MCF 10A (cell line): ENCODE measurements around the gene PRXL2A. TPM values are rescaled to one million over a fixed set of nuclear protein-coding genes. Genes with fewer than 3 reads are reported as not detected.

Source experiments
- BruUV-seq: library from RNA; stranded (reverse); fragments of 400-500 nt; replicated peaks from 2 replicates; lab custom pipeline; 2021; lab: Mats Ljungman, UMichigan
- CTCF ChIA-PET: fragments of 300-600 bp; sonication (Branson Sonifier 250); formaldehyde crosslinking; extraction: SDS; loops from one replicate; lab custom pipeline; 2021; ENCODE audit warnings: antibody characterized with exemption, inconsistent platforms; lab: Yijun Ruan, JAX
- POLR2A ChIA-PET: fragments of 300-600, 350-650 bp; sonication (Branson Sonifier 250); formaldehyde crosslinking; extraction: SDS; loops from one replicate; lab custom pipeline; 2020; ENCODE audit warnings: antibody characterized with exemption, inconsistent platforms; lab: Yijun Ruan, JAX
- DNase-seq: peaks from one replicate; pipeline ENCODE4 v3.0.0-alpha.2; 2018; ENCODE audit not compliant: unreplicated experiment
- H3K27ac Mint-ChIP-seq: one replicate; pipeline ENCODE4 v1.8.0; 2022; ENCODE audit warnings: mild to moderate bottlenecking, low read depth, mixed read lengths; ENCODE audit not compliant: unreplicated experiment
- H3K27me3 Mint-ChIP-seq: one replicate; pipeline ENCODE4 v1.8.0; 2022; ENCODE audit warnings: mixed read lengths; ENCODE audit not compliant: insufficient read depth, unreplicated experiment
- H3K36me3 Mint-ChIP-seq: one replicate; pipeline ENCODE4 v1.8.0; 2022; ENCODE audit warnings: mild to moderate bottlenecking, moderate library complexity, mixed read lengths; ENCODE audit not compliant: insufficient read depth, unreplicated experiment
- H3K4me1 Mint-ChIP-seq: one replicate; pipeline ENCODE4 v1.8.0; 2022; ENCODE audit warnings: mixed read lengths; ENCODE audit not compliant: insufficient read depth, unreplicated experiment
- H3K4me3 Mint-ChIP-seq: one replicate; pipeline ENCODE4 v1.8.0; 2022; ENCODE audit warnings: mild to moderate bottlenecking, moderate library complexity, mixed read lengths; ENCODE audit not compliant: unreplicated experiment
- H3K9me3 Mint-ChIP-seq: one replicate; pipeline ENCODE4 v1.8.0; 2022; ENCODE audit warnings: mixed read lengths; ENCODE audit not compliant: unreplicated experiment
- intact Hi-C: fragments of 100-400 bp; cut with micrococcal nuclease; formaldehyde crosslinking; loops from 2 replicates; pipeline ENCODE4 v1.14.1; 2022
- total RNA-seq: library from RNA; stranded (reverse); gene quantifications from 2 replicates; pipeline ENCODE4 v1.2.3, GENCODE V29; 2022
- TF ChIP-seq, protein P1 (sequence below): fragments of 200-600 bp; IDR thresholded peaks from one replicate; pipeline ENCODE4 v1.8.0; 2022; ENCODE audit warnings: antibody characterized with exemption, mild to moderate bottlenecking; ENCODE audit not compliant: unreplicated experiment

Gene PRXL2A
- total RNA-seq, 1 experiment from 2014 or later: 6.7 TPM

DNA sequence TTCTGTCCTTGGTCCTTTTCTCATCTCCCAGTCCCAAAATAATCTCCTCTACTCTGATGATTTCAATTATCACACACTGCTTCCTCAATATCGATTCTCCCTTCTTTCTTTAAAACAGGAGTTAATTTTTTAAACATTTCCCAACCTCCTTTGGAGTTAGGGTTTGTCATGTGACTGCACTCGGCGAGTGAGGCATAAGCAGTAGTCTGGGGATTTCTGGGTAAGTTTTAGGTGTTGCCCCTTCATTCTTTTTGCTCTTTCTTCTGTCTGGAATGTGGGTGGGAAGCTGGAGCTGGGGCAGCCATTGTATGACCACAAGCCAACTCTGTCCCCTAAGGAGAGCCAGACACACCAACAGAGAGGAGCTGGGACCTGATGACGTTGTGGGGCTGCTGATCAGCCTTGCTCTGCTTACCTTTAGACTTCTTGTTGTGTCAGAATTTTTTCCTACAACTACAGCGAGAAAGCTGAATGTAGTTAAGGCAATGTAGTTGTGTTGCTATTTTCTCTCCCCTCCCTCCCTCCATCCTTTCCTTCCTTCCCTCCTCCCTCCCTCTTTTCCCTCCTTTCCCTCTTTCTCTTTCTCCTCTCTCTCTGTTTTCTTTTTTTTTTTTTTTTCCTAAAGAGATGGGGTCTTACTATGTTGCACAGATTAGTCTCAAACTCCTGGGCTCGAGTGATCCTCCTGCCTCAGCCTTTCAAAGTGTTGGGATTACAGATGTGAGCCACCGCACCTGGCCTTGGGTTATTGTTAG is 39.3 kb downstream of the PRXL2A start:
- TF ChIP-seq, protein P1, sequence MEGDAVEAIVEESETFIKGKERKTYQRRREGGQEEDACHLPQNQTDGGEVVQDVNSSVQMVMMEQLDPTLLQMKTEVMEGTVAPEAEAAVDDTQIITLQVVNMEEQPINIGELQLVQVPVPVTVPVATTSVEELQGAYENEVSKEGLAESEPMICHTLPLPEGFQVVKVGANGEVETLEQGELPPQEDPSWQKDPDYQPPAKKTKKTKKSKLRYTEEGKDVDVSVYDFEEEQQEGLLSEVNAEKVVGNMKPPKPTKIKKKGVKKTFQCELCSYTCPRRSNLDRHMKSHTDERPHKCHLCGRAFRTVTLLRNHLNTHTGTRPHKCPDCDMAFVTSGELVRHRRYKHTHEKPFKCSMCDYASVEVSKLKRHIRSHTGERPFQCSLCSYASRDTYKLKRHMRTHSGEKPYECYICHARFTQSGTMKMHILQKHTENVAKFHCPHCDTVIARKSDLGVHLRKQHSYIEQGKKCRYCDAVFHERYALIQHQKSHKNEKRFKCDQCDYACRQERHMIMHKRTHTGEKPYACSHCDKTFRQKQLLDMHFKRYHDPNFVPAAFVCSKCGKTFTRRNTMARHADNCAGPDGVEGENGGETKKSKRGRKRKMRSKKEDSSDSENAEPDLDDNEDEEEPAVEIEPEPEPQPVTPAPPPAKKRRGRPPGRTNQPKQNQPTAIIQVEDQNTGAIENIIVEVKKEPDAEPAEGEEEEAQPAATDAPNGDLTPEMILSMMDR: no peak
- no peak overlapping the region for H3K27ac Mint-ChIP-seq
- intact Hi-C loops: no loop called here
- ChIA-PET POLR2A (interaction anchor here (0.5 to 2.5 kb wide), 4 partner anchors 11 to 59 kb away, joined by 3 to 8 read pairs (median 4); no protein-coding TSS in a partner anchor), CTCF (interaction anchor here (0.5 to 33.7 kb wide), 3 partner anchors 16 to 1386 kb away, joined by 3 to 923 read pairs (median 3); no protein-coding TSS in a partner anchor)
- H3K4me3 Mint-ChIP-seq: no peak overlapping the region
- no peak for DNase-seq
- H3K4me1 Mint-ChIP-seq: peaks cover 10% of the 10 kb centered on the region
- H3K9me3 Mint-ChIP-seq: no peaks in the 10 kb centered on the region
- no peaks in the 10 kb centered on the region for H3K27me3 Mint-ChIP-seq
- peaks cover 13% of the 10 kb centered on the region for H3K36me3 Mint-ChIP-seq
- BruUV-seq: no TSS peak

DNA sequence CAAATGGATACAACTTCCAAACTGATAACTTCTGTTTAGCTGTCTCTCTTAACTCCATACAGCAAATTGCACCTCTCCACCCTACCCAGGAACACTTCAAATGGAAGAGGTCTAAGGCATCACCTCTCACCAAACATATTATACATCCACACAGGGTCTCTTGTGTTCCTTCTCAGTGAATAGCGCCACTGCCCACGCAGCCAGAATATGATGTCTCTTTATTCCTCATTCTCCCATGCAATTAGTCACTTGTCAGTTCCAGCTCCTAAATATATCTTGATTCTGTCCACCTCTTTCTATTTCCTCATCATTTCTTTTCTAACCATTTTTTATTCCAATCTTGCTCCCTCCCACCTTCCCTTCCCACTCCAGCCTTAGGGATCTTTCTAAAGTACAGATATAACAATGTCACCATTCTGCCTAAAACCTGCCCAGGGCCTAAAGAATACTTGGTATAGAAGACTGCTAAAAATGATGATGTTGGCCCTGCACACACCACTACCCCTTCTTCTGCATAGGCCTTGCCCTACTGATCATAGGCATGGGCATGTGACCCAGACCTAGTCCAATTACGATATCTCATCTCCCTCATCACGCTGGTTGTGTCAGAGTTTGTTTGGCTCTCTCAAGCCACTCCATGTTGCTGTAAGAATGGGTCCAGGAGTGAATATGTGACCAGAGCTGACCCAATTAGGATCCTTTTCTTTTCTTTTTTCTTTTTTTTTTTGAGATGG is 40.0 kb downstream of the PRXL2A start:
- Mint-ChIP-seq H3K27ac (no peak overlapping the region), H3K4me1 (peaks cover 10% of the 10 kb centered on the region), H3K27me3 (no peaks in the 10 kb centered on the region), H3K9me3 (no peaks in the 10 kb centered on the region), H3K4me3 (no peak overlapping the region), H3K36me3 (peaks cover 13% of the 10 kb centered on the region)
- ChIA-PET CTCF (interaction anchor here (0.5 to 33.7 kb wide), 3 partner anchors 17 to 1385 kb away, joined by 3 to 923 read pairs (median 3); no protein-coding TSS in a partner anchor), POLR2A (interaction anchor here (0.5 to 2.5 kb wide), 4 partner anchors 11 to 58 kb away, joined by 3 to 8 read pairs (median 4); no protein-coding TSS in a partner anchor)
- intact Hi-C loops: no loop called here
- TF ChIP-seq, protein P1: no peak
- DNase-seq: no peak
- no TSS peak for BruUV-seq

DNA sequence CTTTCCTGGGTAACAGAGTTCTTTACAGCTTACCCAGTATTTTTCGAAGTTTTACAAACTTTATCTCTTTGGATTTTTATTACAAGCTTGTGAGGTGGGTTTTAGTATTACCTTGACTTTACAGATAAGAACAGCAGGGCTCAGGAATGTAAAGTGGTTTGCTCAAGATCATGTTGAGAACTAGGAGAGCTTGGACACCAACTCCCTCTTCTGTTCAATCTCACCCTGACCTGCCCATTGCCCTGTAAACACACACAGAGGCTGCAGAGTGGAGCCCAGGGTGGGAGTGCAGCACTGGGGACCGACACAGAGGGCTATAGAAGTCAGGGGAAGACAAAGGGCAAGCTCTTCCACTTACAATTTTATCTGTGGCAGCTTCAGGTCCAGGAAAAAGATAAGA is 41.2 kb downstream of the PRXL2A start:
- Mint-ChIP-seq H3K4me3 (no peak overlapping the region), H3K27ac (no peak overlapping the region), H3K27me3 (no peaks in the 10 kb centered on the region), H3K4me1 (peaks cover 6% of the 10 kb centered on the region), H3K9me3 (no peaks in the 10 kb centered on the region), H3K36me3 (peaks cover 7% of the 10 kb centered on the region)
- POLR2A ChIA-PET: interaction anchor here (0.7 kb wide), 1 partner anchor 53 kb away, joined by 3 read pairs; no protein-coding TSS in a partner anchor
- TF ChIP-seq, protein P1: no peak
- CTCF ChIA-PET: interaction anchor here (0.6 to 33.7 kb wide), 6 partner anchors 25 to 213 kb away, joined by 3 to 923 read pairs (median 3); no protein-coding TSS in a partner anchor
- no peak for DNase-seq
- no TSS peak for BruUV-seq
- intact Hi-C loops: no loop called here

DNA sequence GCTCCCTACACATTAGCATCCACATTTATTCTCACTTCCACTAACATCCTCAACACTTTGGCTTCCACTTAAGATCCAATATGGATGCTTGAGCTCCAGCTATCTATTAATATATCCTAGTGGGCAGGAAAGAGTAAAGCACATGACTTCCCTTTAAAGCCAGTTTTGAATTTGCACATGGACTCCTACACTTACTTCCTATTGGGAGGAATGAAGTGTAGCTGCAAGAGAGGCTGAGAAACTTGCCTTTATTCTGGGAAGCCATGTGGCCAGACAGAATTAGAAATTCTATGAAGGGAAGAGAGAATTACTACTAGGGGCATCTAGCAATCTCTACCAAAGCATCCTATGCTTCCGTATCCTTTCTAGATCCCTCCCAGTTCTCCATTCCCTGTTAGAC is 42.8 kb downstream of the PRXL2A start:
- intact Hi-C loops: no loop called here
- no peak for DNase-seq
- H3K27me3 Mint-ChIP-seq: no peaks in the 10 kb centered on the region
- H3K4me1 Mint-ChIP-seq: peaks cover 12% of the 10 kb centered on the region
- H3K9me3 Mint-ChIP-seq: no peaks in the 10 kb centered on the region
- H3K27ac Mint-ChIP-seq: no peak overlapping the region
- BruUV-seq: no TSS peak
- ChIA-PET CTCF (interaction anchor here (2.2 to 33.7 kb wide), 2 partner anchors 55 to 69 kb away, joined by 12 to 923 read pairs; no protein-coding TSS in a partner anchor), POLR2A (interaction anchor here (1.0 kb wide), 1 partner anchor 54 kb away, joined by 3 read pairs; no protein-coding TSS in a partner anchor)
- peaks cover 6% of the 10 kb centered on the region for H3K36me3 Mint-ChIP-seq
- TF ChIP-seq, protein P1: no peak
- H3K4me3 Mint-ChIP-seq: no peak overlapping the region
